GM12891 (cell line): Measurements from ENCODE around the gene HOXD11.

Experiments
- DNase-seq: peaks from one replicate; pipeline ENCODE4 v3.0.0; 2011; ENCODE audit warnings: low spot score; ENCODE audit not compliant: insufficient read length
- FAIRE-seq: peaks from 2 replicates; lab custom pipeline; 2011; peaks lifted over from hg19 to GRCh38; lab: Jason Lieb, UNC
- PAX5 ChIP-seq: IDR thresholded peaks from 2 replicates; pipeline ENCODE4 v1.6.1; 2011; ENCODE audit warnings: low read length, moderate library complexity, mild to moderate bottlenecking; ENCODE audit not compliant: insufficient read depth, severe bottlenecking
- POLR2A ChIP-seq: IDR thresholded peaks from 2 replicates; pipeline ENCODE4 v1.6.1; 2011; ENCODE audit warnings: low read depth, low read length, control low read depth
- POLR2AphosphoS5 ChIP-seq: IDR thresholded peaks from 2 replicates; pipeline ENCODE4 v1.6.1; 2011; ENCODE audit warnings: low read depth, low read length, control low read depth
- POU2F2 ChIP-seq: IDR thresholded peaks from 2 replicates; pipeline ENCODE4 v1.6.1; 2011; ENCODE audit warnings: low read depth, mild to moderate bottlenecking, control low read depth, low read length, moderate library complexity
- SPI1 ChIP-seq: IDR thresholded peaks from 2 replicates; pipeline ENCODE4 v1.6.1; 2011; ENCODE audit warnings: low read depth, low read length, control low read depth
- TAF1 ChIP-seq: IDR thresholded peaks from 2 replicates; pipeline ENCODE4 v1.6.1; 2011; ENCODE audit warnings: low read depth, low read length, control low read depth

HOXD11 gene

DNA sequence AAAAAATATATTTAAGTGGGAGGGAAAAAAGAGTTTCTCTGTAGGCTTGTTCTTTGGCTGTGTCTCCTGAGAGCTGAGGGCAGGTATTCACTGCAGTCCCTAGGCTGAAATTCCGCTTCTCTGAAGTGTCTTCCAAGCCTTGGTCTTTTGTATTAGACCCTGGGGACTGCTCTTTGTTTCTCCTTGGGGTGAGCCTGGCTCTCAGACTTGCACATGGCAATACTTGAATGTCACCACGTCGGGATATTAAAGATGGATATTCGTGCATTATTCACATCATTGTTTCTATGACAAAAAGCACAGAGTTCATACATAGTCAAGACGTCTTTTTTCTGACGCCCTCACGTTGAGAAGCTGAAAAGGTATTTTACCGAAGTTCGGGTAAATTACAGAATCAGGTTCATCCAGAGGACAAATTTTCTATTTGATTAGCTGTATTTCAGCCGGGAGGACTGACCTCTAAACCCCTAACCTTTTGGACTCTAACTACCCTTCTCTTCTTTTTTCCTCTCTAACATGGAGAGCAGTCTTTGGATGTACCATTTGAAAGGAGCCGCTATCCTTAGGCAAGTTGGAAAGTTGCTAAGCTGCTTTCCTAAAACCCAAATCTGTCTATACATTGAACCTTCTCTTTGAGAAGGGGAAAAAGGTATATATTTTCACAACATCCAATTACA, 47.6 kb downstream of the HOXD11 start:
- TF ChIP-seq POU2F2: no peak
- no peak for TF ChIP-seq SPI1
- TF ChIP-seq POLR2AphosphoS5: no peak
- no peak for TF ChIP-seq PAX5
- no peak for TF ChIP-seq POLR2A
- TF ChIP-seq TAF1: no peak
- DNase-seq: no peak
- no peak for FAIRE-seq

DNA sequence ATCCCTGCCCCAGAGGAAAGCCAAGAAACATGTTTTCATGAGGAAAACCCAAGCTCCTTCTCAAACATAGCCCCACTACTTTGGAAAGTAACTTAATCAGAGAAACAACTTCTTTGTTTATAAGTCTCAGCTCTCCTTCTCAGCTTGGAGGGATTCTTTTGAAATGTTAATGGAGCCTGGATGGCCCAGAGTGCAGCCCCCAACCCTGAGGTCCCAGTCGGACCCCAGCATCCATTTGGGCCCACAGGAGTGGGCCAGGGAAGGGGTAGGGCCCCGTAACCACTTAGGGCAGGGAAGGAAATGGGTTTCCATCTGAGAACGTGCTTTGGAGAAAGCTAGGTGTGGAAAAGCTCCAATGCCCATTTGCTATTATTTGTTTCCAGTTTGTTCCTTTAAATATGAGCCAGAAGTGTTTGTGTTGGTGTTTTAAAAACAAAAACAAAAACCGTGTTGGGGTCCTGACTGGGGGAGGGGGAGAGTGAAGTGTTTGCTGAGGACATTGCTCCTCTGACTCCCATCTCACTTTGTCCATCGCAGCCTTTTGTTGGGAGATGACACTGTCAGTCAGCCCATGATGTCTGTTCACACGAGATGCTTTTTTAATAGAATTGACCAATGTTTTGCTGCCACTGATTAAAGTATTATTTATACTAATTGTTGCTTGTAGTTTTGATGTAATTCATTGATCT, 48.4 kb downstream of the HOXD11 start:
- FAIRE-seq (no peak), DNase-seq (no peak)
- TF ChIP-seq POLR2A (no peak), TAF1 (no peak), POLR2AphosphoS5 (no peak), PAX5 (no peak), SPI1 (no peak), POU2F2 (no peak)

DNA sequence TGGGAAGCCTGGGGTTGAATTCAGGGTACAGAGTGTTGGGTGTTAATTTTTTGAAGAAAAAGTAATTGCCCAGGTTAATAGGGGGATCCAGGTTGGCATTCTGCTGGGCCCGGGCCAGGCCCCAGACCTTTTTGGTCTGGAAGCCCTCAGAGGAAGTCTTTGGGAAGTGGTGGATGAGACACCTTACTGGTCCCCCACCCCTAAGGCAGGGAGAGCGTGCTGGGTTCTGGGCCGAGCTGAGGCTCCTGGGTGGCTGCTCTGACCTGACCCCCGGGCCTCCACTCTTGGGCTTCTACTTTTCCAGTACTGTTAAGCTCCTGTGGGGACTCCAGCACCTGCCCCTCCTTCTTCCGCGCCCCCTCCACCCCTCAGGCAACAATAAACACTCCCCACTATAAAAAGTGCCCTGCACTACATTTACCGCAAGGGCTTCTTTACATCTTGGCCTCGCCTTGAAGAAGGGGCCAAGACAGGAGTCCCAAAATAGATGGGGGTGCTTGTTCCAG, 49.3 kb downstream of the HOXD11 start:
- DNase-seq: no peak
- no peak for FAIRE-seq
- no peak for TF ChIP-seq POLR2AphosphoS5
- TF ChIP-seq POU2F2: no peak
- no peak for TF ChIP-seq PAX5

DNA sequence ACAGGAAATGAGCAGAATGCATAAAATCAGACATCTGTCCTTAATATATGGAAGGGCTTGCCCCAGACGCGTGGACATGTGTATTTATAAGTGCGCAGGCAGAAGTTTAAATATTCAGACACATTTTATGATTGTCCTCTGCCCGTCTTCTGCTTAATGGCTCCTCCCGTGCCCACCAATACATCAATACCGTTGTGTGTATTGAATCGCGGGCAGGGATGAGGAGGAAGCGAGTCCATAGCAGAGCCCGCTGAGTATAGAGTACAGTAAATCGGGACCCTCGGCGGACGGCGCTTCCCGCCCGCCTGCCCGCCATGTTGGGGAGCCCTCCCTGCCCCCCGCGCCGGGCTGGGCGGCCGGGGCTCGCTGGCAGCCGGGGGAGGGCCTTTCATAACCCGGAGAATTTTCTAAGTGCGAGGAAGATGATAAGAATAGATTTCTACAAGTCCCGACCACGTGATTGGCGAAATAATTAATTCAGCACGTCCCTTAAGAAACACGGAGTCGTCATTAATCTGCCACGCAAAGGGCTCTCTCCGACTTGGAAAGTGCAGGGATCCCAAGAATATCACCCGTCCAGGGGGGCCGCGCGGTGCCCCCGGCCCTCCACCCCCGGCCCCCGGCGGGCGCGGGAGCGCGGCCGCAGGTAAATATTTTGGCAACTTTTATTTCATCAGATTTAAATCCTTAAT, 49.9 kb downstream of the HOXD11 start, which contains the start of gene HOXD3:
TSS of gene HOXD3 (plus strand) at position 501 of the 692 bp plus-strand sequence. CDS start 11,808 bp downstream, outside the sequence.
- TF ChIP-seq POLR2A: no peak
- no peak for TF ChIP-seq PAX5
- TF ChIP-seq SPI1: no peak
- TF ChIP-seq POU2F2: no peak
- TF ChIP-seq POLR2AphosphoS5: no peak
- TF ChIP-seq TAF1: no peak
- DNase-seq: no peak
- FAIRE-seq: no peak

DNA sequence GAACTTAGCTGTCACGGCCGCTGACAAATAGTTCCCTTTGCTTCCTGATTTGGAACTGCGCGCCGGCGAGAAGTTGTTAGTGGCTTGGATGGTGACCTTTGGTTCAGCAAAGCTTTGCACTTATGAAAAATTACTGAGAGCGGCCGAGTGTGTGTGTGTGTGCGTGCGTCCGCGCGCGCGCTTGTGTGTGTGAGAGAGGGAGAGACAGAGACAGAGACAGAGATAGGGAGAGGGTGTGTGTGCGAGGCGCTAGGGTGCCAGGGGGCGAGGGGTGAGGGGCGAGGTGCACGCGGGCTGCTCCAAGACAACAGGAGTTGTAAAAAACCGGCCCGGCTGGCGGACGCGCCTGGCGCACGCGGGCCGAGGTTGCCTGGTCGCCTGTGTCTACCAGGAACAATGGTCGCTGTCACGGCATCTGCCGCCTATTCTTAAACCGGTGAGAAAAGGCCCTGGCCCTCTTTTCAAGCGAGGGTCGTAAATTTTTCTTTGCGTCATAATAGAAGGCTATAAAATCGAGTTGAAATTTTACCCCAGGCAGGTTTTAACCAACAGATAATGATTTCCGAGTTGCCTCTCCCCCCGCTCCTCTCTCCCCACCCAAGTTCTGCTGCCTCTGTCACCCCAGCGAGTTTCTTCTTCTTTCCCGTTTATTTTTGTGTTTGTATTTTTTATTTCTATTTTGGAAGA, 50.6 kb downstream of the HOXD11 start:
- TF ChIP-seq SPI1 (no peak), POU2F2 (no peak), POLR2A (no peak), PAX5 (no peak), POLR2AphosphoS5 (no peak), TAF1 (no peak)

DNA sequence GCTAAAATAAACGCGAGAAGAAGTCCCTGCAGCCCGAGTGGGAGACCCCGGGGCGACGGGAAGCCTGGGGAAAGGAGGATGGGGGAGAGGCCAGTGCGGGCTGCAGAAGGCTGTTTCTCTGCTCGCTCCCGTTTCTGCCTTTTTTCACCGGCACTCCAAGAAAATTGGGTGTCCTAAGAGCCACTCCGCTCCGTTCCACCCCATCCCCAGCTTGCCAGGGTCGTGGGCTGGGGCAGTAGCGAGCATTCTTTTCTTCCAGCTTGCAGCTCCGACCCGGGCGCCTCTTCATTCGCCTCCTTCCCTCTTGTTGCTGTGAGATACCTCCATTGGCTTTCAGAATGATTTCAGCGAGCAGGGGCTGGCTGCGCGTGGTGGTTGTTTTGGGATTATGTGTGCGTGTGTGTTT, 51.1 kb downstream of the HOXD11 start:
- DNase-seq: no peak
- no peak for TF ChIP-seq POLR2AphosphoS5
- TF ChIP-seq POU2F2: no peak
- no peak for TF ChIP-seq SPI1
- TF ChIP-seq TAF1: no peak
- no peak for TF ChIP-seq POLR2A
- no peak for TF ChIP-seq PAX5
- no peak for FAIRE-seq

More for the DNA sequence above, 50.6 kb downstream of the HOXD11 start:
- no peak for FAIRE-seq
- no peak for DNase-seq

DNA sequence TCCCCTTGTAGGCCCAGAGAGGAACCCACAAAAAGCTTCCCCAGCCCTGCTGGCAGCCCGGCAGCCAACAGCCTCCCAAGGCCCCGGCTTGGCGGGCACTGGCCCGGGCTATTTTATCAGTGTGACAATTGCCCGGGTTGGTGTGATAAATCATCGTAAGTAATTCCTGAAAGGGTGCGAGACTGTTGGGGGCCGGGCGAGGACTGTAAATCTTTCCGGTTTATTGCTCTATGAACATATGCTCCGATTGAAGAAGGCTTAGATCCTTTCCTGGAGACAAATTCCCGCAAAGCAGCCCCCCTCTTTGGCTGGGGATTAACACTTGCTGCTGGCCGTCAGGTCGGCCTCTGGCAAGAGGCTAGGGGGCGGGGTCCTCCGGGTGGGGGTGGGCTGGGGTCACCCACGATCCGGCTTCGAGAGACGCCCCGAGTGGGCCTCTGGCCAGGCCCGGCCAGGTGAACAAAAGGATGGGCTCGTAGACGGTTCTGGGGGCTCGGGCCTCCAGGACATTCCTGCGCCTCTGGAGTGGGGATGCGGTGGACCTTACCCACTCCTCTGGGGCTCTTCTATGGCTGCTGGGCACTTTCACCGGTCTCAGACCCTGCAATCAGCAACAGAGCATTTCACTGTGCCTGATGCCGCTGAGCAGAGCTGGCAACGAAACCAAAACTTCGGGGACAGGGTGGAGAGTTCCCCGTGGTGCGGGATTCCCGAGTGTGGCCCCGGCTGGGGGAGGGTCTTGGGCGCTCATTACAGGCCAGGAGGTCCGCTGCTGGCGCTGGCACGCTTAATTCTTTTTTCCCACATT, 52.0 kb downstream of the HOXD11 start:
- TF ChIP-seq POLR2AphosphoS5 (no peak), TAF1 (no peak), POLR2A (no peak), POU2F2 (no peak), PAX5 (no peak), SPI1 (no peak)
- DNase-seq (no peak), FAIRE-seq (no peak)
